ENCODE data around the gene TM7SF2.

TM7SF2 gene

DNA sequence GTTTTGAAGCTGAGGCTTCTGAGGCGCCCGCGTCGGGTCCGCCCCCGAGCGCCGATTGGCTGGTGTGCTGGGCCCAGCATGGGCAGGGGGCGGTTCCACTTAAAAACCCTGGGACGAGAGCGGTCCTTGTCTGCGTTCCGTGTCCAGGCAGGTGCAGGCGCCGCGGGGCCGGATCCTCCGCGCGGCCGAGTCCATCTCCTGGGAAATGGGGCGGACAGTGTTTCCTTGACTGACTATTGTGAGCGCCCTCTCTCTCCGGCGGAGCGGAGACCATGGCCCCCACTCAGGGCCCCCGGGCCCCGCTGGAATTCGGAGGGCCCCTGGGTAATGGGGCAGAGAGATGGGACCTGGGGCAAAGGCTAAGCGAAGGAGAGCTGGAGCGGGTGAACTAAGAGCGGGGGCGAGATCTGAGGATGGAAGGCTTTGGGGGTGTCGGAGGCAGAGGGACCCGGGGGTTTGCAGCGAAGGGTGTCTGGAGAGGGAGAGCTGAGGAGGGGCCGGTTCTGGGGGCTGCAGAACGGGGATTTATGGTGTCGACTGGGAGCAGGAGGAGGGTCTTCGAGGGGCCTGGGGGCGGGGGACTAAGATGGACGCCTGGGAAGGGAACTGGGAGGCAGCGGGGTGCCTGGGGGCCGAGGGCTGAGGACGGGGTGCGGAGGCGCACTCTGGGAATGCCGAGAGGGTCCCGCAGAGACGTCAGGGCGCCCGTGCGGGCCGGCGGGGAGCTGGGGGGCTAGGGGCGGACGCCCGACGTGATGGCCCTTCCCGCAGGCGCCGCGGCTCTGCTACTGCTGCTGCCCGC lies at the start of gene TM7SF2:
Gene TM7SF2 (plus strand): TSS at position 129 of the 802 bp plus-strand sequence. CDS start 144 bp downstream, at position 273.
- peak; percentile 99 for DNase-seq

DNA sequence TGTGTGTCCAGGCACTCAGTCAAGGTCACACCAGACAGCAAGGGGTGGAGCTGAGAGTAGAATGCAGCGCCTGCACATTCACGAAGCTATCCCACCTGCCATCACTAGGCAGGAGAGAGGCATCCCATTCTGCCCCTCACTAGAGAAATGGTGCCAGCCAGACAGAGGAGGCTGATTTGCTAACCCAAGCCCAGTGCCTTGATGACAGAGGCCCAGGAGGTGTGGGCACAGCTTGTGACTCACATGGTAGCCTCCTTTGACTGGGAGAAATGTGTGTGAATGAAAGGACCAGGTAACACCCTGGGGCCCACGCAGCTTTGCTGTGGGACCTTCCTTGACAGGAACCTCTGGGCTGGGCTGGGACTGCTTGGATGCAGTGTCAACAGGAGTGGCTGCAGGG lies 48.1 kb upstream of the TM7SF2 start:
- DNase-seq: no peak

- no peak for DNase-seq
Measured at GRCh38 chr11:65064847-65065240, 46.8 kb upstream of the TM7SF2 start.

- no peak for DNase-seq
Measured at GRCh38 chr11:65065851-65066250, 45.8 kb upstream of the TM7SF2 start.

DNA sequence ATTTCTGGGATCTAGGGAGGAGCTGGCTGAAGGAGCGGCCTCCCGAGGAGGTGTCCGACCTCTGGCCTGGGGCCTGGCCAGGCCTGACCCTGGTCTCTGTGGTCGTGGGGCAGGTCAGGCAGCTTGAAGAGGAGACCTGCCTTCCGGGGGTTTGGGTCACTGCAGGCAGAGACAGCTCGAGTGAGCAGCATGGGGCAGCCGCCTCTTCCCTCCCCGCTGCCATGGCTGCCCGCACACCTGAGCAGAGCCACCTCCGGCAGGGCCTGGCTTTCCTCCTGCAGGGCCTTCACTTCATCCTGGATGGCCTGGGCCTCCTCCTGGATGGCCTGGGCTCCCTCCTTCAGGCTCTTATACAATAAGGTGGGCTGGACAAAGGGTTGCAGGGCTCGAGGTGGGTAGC lies 45.4 kb upstream of the TM7SF2 start:
- DNase-seq: peak; percentile 45

- peak; percentile 96 for DNase-seq
Measured at GRCh38 chr11:65066805-65067291, 44.8 kb upstream of the TM7SF2 start.

DNA sequence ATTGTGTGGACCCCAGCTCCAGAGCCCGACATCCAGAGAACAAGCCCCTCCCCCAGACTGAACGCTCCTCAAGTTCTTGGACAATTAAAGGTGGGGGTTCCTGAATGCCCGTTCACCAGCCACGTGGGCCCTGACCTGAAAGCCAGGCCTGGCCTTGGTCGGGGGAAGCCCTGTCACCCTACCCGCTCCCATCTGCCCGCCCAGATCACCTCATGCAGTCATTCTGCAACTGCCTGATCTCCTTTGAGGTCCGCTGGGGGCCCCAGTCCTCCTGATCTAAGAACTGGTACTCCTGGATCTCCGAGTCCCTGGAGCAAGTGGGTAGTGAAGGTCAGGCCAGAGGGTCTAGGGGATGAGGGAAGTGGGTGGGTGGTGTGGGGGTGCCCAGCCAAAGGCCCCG lies 44.2 kb upstream of the TM7SF2 start:
- no peak for DNase-seq

DNA sequence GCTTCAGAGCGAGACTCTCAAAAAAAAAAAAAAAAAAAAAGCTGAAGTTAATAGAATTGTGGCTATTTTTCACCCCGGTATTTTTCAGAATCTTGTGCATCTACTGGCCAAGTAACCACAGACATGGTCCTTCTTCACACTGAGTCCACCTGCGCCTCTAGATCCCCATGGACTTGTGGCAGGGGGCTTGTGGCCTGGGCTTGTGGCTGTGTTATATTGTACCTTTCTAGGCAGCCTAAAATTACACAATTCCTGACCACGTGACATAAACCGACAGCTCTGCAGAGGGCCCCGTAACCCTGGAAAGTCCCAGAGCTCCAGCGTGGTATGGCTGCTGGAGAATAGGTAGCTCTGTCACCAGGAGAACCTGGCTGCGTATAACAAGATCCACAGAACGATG lies 42.5 kb upstream of the TM7SF2 start:
- no peak for DNase-seq

DNA sequence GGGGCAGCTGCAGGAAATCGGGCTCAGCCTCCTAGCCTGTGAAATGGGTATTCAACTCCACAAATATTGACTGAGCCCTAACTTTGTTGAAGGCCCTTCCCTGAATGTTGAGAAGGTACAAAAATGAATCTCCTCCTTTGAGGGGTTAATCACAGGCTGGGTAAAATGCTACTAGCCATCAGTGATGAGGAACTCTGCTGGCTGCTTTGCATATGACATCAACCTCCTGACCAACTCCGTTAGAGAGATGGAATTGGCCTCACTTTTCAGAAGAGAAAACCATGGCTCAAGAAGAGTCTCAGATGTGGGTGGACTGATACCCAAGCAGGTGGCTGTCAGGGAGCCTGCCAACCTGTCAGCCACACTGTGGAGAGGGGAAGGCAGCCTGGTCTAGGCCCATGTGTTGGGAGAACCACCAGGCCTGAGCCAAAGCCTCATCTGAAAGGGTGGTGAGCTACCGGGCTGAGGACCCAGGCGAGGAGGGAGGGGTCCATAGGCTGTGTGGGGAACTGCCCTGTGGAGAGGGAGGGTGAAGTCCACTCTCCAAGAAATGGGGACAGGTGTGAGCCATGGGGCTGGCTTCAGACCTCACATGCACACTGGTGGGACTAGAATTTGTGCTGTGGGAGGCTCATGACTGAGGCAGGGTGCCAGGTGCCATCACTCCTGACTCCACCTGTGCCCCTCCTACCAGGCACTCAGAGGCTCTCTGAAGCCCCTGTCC lies 39.6 kb upstream of the TM7SF2 start:
- no peak for DNase-seq

- DNase-seq: no peak
Measured at GRCh38 chr11:65072631-65072966, 39.1 kb upstream of the TM7SF2 start.

DNA sequence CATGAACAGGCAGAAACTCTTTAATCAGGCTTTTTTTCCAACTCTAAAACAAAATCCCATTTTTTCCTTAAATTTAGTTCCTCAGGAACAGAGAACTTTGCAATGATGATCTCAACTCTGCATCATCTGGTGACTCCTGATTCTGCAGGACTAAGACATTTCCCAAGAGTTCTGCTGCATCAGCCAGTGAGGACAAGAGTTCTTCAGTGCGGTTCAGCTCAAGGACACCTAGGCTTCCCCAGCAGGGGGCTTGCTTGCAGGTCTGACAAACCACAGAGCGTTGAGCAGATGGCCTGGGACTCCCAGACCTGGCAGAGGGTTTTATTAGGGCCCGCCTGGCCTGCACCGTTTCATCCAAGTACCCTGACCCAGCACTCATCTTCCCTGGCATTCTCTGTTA lies 34.2 kb upstream of the TM7SF2 start:
- DNase-seq: peak; percentile 23

DNA sequence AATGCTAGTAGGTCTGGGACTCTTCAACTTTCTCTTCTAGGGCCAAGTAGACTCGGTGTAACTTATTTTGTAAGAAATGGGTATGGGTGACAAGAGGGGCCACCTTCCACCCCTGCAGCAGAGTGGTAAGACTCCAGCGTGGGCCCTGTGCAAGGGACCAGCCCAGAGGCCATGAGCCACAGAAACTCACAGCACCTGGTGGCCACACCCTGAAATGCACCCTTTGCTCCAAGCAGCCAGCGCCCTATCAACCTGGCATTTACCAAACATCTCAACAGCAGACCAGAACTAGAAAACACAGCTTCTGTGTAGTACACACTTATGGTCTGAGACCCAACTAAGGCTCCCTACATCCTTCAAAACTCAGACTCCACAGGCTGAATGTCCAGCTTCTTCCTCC lies 33.5 kb upstream of the TM7SF2 start:
- peak; percentile 62 for DNase-seq

- DNase-seq: no peak
Measured at GRCh38 chr11:65078786-65079342, 32.8 kb upstream of the TM7SF2 start.

DNA sequence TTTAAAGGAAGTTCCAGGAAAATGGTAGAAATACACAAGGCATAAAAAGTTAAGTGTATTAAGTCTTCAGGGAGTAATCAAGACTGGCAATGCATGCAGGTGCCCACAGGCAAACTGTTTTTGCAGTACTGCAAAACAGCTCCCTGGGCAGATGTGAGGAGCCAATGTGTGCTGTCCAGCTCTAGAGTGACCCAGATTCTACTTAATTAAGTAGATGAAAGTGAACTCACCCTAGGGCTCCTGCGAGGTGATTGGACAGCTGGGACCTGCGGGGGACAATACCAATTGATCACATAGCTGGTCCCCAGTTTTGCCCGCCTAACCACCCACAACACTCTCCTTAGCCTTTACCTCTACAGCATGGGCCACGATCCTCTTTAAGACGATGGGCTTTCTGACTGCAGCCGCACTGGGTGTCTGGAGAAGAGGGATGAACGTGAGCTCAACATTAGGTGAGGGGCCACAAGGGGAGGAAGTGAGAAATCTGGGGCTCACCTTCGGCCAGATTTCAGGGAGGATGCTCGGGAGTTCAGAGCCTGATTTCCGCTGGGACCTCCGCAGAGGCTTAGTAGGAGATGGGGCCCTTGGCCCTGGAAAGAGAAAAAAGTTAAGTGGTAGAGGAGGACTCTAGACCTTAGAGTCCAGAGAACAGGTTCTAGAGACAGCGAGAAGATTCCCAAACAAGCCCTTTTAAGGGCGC lies 28.4 kb upstream of the TM7SF2 start:
- DNase-seq: no peak

- DNase-seq: peak; percentile 98
Measured at GRCh38 chr11:65083834-65084597, 27.7 kb upstream of the TM7SF2 start, which contains the start of the genes CDCA5 and ZFPL1. CDCA5 (minus strand) TSS chr11:65084040; CDS start chr11:65083978, 62 bp downstream. ZFPL1 (plus strand) TSS chr11:65084222; CDS start chr11:65084699, 477 bp downstream.

DNA sequence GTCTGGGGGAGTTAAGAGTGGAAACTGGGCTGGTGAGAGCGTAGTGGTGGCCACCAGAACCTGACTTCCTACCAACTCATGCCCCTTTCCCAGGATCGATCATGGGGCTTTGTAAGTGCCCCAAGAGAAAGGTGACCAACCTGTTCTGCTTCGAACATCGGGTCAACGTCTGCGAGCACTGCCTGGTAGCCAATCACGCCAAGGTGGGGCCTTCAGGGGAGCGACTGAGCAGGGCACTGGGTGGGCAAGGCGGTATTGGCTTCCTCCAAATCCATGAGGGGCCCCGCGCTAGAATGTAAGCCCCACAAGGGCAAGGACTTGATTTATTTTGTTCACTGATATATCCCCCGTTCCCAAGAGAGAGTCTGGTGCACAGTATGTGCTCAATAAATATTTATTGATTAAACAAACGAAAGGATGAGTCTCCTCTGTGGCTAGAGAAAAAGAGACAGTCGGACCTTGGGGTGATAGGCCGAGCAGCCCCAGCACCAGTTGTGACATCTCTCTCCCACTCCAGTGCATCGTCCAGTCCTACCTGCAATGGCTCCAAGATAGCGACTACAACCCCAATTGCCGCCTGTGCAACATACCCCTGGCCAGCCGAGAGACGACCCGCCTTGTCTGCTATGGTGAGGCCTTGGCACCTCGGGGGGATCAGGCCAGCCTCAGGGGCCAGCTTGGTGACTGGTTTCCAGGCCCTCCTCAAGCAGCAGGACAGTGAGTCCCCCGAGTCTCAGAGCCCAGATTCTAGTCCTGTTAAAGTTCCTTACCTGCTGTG lies 26.9 kb upstream of the TM7SF2 start:
- DNase-seq: no peak

GRCh38 chr11:65085446-65085845 lies 26.2 kb upstream of the TM7SF2 start:
- DNase-seq: no peak

DNA sequence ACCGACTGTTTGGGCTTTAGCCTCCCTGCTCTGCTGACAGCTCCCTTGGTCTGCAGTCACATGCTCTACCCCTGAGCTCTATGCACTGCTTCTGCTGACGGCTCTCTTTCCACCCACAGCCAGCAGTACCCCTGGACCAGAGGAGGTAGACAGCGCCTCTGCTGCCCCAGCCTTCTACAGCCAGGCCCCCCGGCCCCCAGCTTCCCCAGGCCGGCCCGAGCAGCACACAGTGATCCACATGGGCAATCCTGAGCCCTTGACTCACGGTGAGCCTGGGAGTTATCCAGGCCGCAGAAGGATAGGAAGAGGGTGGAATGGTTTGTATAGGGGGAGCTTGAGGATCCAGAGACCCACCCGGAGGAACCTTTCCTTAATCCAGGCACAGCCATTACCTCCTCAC lies 24.9 kb upstream of the TM7SF2 start:
- no peak for DNase-seq

GRCh38 chr11:65087216-65087615 lies 24.5 kb upstream of the TM7SF2 start:
- no peak for DNase-seq

- DNase-seq: no peak
Measured at GRCh38 chr11:65087827-65088226, 23.8 kb upstream of the TM7SF2 start.

- no peak for DNase-seq
Measured at GRCh38 chr11:65089621-65090020, 22.1 kb upstream of the TM7SF2 start.

- DNase-seq: no peak
Measured at GRCh38 chr11:65090628-65091027, 21.0 kb upstream of the TM7SF2 start.
